Measurements from ENCODE around the gene HOXA2.

HOXA2 gene

GRCh38 chr7:27107391-27108381 is 5.2 kb upstream of the HOXA2 start:
- TF ChIP-seq TAF1 (IDR thresholded peaks at IDR 0.05; ENCODE audit: borderline replicate concordance, low read depth, low read length): no peak
- FAIRE-seq (no peak), DNase-seq (ENCODE audit: insufficient read length) (no peak)

GRCh38 chr7:27106901-27107240 is 4.4 kb upstream of the HOXA2 start:
- no peak for FAIRE-seq
- TF ChIP-seq POLR2AphosphoS5 (IDR thresholded peaks at IDR 0.05; ENCODE audit: low read depth, low read length) (no peak), TAF1 (IDR thresholded peaks at IDR 0.05; ENCODE audit: borderline replicate concordance, low read depth, low read length) (no peak)
- no peak for DNase-seq (ENCODE audit: insufficient read length)

- no peak for FAIRE-seq
Measured at GRCh38 chr7:27106181-27106900, 3.9 kb upstream of the HOXA2 start.

GRCh38 chr7:27105301-27106031 is 3.0 kb upstream of the HOXA2 start:
- FAIRE-seq: no peak
- no peak for DNase-seq (ENCODE audit: insufficient read length)
- TF ChIP-seq POLR2AphosphoS5 (IDR thresholded peaks at IDR 0.05; ENCODE audit: low read depth, low read length) (no peak), POLR2A (IDR thresholded peaks at IDR 0.05; ENCODE audit: low read depth, low read length) (no peak), TAF1 (IDR thresholded peaks at IDR 0.05; ENCODE audit: borderline replicate concordance, low read depth, low read length) (no peak)

More at GRCh38 chr7:27106181-27106900, 3.9 kb upstream of the HOXA2 start:
- DNase-seq (ENCODE audit: insufficient read length): no peak
- no peak for TF ChIP-seq POLR2A (IDR thresholded peaks at IDR 0.05; ENCODE audit: low read depth, low read length)
- no peak for TF ChIP-seq POLR2AphosphoS5 (IDR thresholded peaks at IDR 0.05; ENCODE audit: low read depth, low read length)
- no peak for TF ChIP-seq TAF1 (IDR thresholded peaks at IDR 0.05; ENCODE audit: borderline replicate concordance, low read depth, low read length)

- DNase-seq (ENCODE audit: insufficient read length) (no peak), FAIRE-seq (no peak)
- TF ChIP-seq POLR2AphosphoS5 (IDR thresholded peaks at IDR 0.05; ENCODE audit: low read depth, low read length) (no peak), TAF1 (IDR thresholded peaks at IDR 0.05; ENCODE audit: borderline replicate concordance, low read depth, low read length) (no peak), POLR2A (IDR thresholded peaks at IDR 0.05; ENCODE audit: low read depth, low read length) (no peak)
Measured at GRCh38 chr7:27104341-27105058, 2.0 kb upstream of the HOXA2 start.

- TF ChIP-seq POLR2A (IDR thresholded peaks at IDR 0.05; ENCODE audit: low read depth, low read length): no peak
- TF ChIP-seq POLR2AphosphoS5 (IDR thresholded peaks at IDR 0.05; ENCODE audit: low read depth, low read length): no peak
- TF ChIP-seq TAF1 (IDR thresholded peaks at IDR 0.05; ENCODE audit: borderline replicate concordance, low read depth, low read length): no peak
- DNase-seq (ENCODE audit: insufficient read length) (no peak), FAIRE-seq (no peak)
Measured at GRCh38 chr7:27103489-27104226, 1.2 kb upstream of the HOXA2 start.

GRCh38 chr7:27101957-27102580 is 414 bp downstream of the HOXA2 start:
- TF ChIP-seq POLR2A (IDR thresholded peaks at IDR 0.05; ENCODE audit: low read depth, low read length) (no peak), TAF1 (IDR thresholded peaks at IDR 0.05; ENCODE audit: borderline replicate concordance, low read depth, low read length) (no peak), POLR2AphosphoS5 (IDR thresholded peaks at IDR 0.05; ENCODE audit: low read depth, low read length) (no peak)
- FAIRE-seq (no peak), DNase-seq (ENCODE audit: insufficient read length) (no peak)

- DNase-seq (ENCODE audit: insufficient read length) (no peak), FAIRE-seq (no peak)
- TF ChIP-seq POLR2A (IDR thresholded peaks at IDR 0.05; ENCODE audit: low read depth, low read length) (no peak), POLR2AphosphoS5 (IDR thresholded peaks at IDR 0.05; ENCODE audit: low read depth, low read length) (no peak), TAF1 (IDR thresholded peaks at IDR 0.05; ENCODE audit: borderline replicate concordance, low read depth, low read length) (no peak)
Measured at GRCh38 chr7:27101171-27101956, 1.1 kb downstream of the HOXA2 start.

GRCh38 chr7:27100694-27101170 is 1.8 kb downstream of the HOXA2 start:
- no peak for TF ChIP-seq TAF1 (IDR thresholded peaks at IDR 0.05; ENCODE audit: borderline replicate concordance, low read depth, low read length)
- TF ChIP-seq POLR2AphosphoS5 (IDR thresholded peaks at IDR 0.05; ENCODE audit: low read depth, low read length): no peak
- no peak for TF ChIP-seq POLR2A (IDR thresholded peaks at IDR 0.05; ENCODE audit: low read depth, low read length)
- FAIRE-seq (no peak), DNase-seq (ENCODE audit: insufficient read length) (no peak)

Data from GM12892 (cell line).